ENCODE results near the gene PP2D1.

DNA sequence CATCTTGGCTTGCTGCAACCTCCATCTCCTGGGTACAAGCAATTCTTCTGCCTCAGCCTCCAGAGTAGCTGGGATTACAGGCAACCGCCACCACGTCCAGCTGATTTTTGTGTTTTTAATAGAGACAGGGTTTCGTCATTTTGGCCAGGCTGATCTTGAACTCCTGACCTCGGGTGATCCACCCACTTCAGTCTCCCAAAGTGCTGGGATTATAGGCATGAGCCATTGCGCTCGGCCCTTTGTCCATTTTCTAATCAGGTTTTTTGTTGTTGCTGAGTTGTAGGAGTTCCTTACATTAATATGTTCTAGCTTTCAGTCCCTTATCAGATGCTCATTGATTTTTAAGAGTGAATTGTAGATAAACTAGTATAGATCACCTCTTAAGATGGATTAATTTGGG is 44.9 kb downstream of the PP2D1 start:
- TF ChIP-seq CBX2 (IDR thresholded peaks at IDR 0.05; ENCODE audit: borderline replicate concordance, low read depth), result no peak
- TF ChIP-seq, protein P1, sequence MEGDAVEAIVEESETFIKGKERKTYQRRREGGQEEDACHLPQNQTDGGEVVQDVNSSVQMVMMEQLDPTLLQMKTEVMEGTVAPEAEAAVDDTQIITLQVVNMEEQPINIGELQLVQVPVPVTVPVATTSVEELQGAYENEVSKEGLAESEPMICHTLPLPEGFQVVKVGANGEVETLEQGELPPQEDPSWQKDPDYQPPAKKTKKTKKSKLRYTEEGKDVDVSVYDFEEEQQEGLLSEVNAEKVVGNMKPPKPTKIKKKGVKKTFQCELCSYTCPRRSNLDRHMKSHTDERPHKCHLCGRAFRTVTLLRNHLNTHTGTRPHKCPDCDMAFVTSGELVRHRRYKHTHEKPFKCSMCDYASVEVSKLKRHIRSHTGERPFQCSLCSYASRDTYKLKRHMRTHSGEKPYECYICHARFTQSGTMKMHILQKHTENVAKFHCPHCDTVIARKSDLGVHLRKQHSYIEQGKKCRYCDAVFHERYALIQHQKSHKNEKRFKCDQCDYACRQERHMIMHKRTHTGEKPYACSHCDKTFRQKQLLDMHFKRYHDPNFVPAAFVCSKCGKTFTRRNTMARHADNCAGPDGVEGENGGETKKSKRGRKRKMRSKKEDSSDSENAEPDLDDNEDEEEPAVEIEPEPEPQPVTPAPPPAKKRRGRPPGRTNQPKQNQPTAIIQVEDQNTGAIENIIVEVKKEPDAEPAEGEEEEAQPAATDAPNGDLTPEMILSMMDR (IDR thresholded peaks at IDR 0.05), result no peak
- TF ChIP-seq MAFK (IDR thresholded peaks at IDR 0.05; ENCODE audit: partially characterized antibody), result no peak
